DOHH2 (cell line): Measurements from ENCODE around the gene NBAS.

Source experiments
- H3F3A ChIP-seq: fragments of 200-600 bp; sonication (generic), shearing (Covaris generic); 2 replicates; pipeline ENCODE4 v1.6.0; 2016; ENCODE audit warnings: antibody characterized with exemption, mild to moderate bottlenecking; ENCODE audit not compliant: control insufficient read depth, insufficient read depth
- H3K27ac ChIP-seq: fragments of 200-600 bp; sonication (generic); 2 replicates; pipeline ENCODE4 v1.5.1; 2014; ENCODE audit warnings: low read depth, mild to moderate bottlenecking, low read length, moderate library complexity
- H3K27me3 ChIP-seq: fragments of 200-600 bp; sonication (generic); 2 replicates; pipeline ENCODE4 v1.6.1; 2014; ENCODE audit warnings: mild to moderate bottlenecking, low read length, mixed read lengths; ENCODE audit not compliant: control insufficient read depth
- H3K36me3 ChIP-seq: fragments of 200-600 bp; sonication (generic); 2 replicates; pipeline ENCODE4 v1.6.1; 2014; ENCODE audit warnings: mild to moderate bottlenecking, low read length, moderate library complexity, mixed read lengths; ENCODE audit not compliant: control insufficient read depth
- H3K4me1 ChIP-seq: fragments of 200-600 bp; sonication (generic); 2 replicates; pipeline ENCODE4 v1.6.1; 2014; ENCODE audit warnings: mild to moderate bottlenecking, low read length, mixed read lengths; ENCODE audit not compliant: control insufficient read depth
- H3K4me2 ChIP-seq: fragments of 200-600 bp; sonication (generic); 2 replicates; pipeline ENCODE4 v1.6.0; 2014; ENCODE audit warnings: mild to moderate bottlenecking, low read length, moderate library complexity
- H3K4me3 ChIP-seq: fragments of 200-600 bp; sonication (generic); 2 replicates; pipeline ENCODE4 v1.5.1; 2014; ENCODE audit warnings: mild to moderate bottlenecking, low read length, mixed read lengths
- H3K79me2 ChIP-seq: fragments of 200-600 bp; sonication (generic); 2 replicates; pipeline ENCODE4 v1.6.1; 2014; ENCODE audit warnings: mild to moderate bottlenecking, low read length, mixed read lengths; ENCODE audit not compliant: control insufficient read depth
- H3K9me2 ChIP-seq: fragments of 200-600 bp; sonication (generic); replicated peaks from 2 replicates; pipeline ENCODE4 v1.6.1; 2014; ENCODE audit warnings: mild to moderate bottlenecking, low read length, mixed read lengths; ENCODE audit not compliant: control insufficient read depth
- H3K9me3 ChIP-seq: fragments of 200-600 bp; sonication (generic); 2 replicates; pipeline ENCODE4 v1.6.1; 2014; ENCODE audit warnings: antibody characterized with exemption, low read length, mixed read lengths; ENCODE audit not compliant: control insufficient read depth, insufficient read depth
- H4K20me1 ChIP-seq: fragments of 200-600 bp; sonication (generic); 2 replicates; pipeline ENCODE4 v1.6.0; 2014; ENCODE audit warnings: low read depth, mild to moderate bottlenecking, antibody characterized with exemption, low read length, moderate library complexity; ENCODE audit not compliant: control insufficient read depth, insufficient read depth
- CTCF ChIP-seq: fragments of 200-600 bp; sonication (generic); IDR thresholded peaks from one replicate; pipeline ENCODE4 v1.5.1; 2014; ENCODE audit warnings: antibody characterized with exemption, mild to moderate bottlenecking, low read depth, low read length; ENCODE audit not compliant: poor library complexity, severe bottlenecking
- EZH2phosphoT487 ChIP-seq: fragments of 200-600 bp; sonication (generic); IDR thresholded peaks from 2 replicates; pipeline ENCODE4 v1.6.1; 2017; ENCODE audit warnings: borderline replicate concordance, mild to moderate bottlenecking, antibody characterized with exemption, low read length, moderate library complexity, mixed read lengths

NBAS gene

GRCh38 chr2:15205562-15205961 is 355.6 kb downstream of the NBAS start:
- H3F3A ChIP-seq, result no peaks in the 10 kb centered on the region
- H3K4me2 ChIP-seq, result no peak overlapping the region
- no peaks in the 10 kb centered on the region for H3K27me3 ChIP-seq
- TF ChIP-seq EZH2phosphoT487 (no peak), CTCF (no peak)
- no peak overlapping the region for H3K27ac ChIP-seq
- no peaks in the 10 kb centered on the region for H3K4me1 ChIP-seq
- H3K9me2 ChIP-seq, result no peaks in the 10 kb centered on the region
- H3K36me3 ChIP-seq, result no peaks in the 10 kb centered on the region
- H3K4me3 ChIP-seq, result no peak overlapping the region
- no peaks in the 10 kb centered on the region for H3K79me2 ChIP-seq
- no peaks in the 10 kb centered on the region for H3K9me3 ChIP-seq
- no peaks in the 10 kb centered on the region for H4K20me1 ChIP-seq

- Histone ChIP-seq H3K36me3 (no peaks in the 10 kb centered on the region), H3K4me2 (no peak overlapping the region), H3K9me2 (no peaks in the 10 kb centered on the region), H3K79me2 (no peaks in the 10 kb centered on the region), H3K9me3 (no peaks in the 10 kb centered on the region), H3K4me1 (no peaks in the 10 kb centered on the region), H3K4me3 (no peak overlapping the region), H3K27me3 (no peaks in the 10 kb centered on the region), H3F3A (no peaks in the 10 kb centered on the region), H4K20me1 (no peaks in the 10 kb centered on the region), H3K27ac (no peak overlapping the region)
- TF ChIP-seq EZH2phosphoT487 (no peak), CTCF (no peak)
Measured at GRCh38 chr2:15201009-15201408, 360.1 kb downstream of the NBAS start.

GRCh38 chr2:15200581-15200980 is 360.6 kb downstream of the NBAS start:
- Histone ChIP-seq H3K4me2 (no peak overlapping the region), H3K79me2 (no peaks in the 10 kb centered on the region), H3K9me3 (no peaks in the 10 kb centered on the region), H3K27me3 (no peaks in the 10 kb centered on the region), H4K20me1 (no peaks in the 10 kb centered on the region), H3K36me3 (no peaks in the 10 kb centered on the region), H3K27ac (no peak overlapping the region), H3K4me1 (no peaks in the 10 kb centered on the region), H3K9me2 (no peaks in the 10 kb centered on the region), H3K4me3 (no peak overlapping the region), H3F3A (no peaks in the 10 kb centered on the region)
- TF ChIP-seq EZH2phosphoT487 (no peak), CTCF (no peak)

- TF ChIP-seq EZH2phosphoT487 (no peak), CTCF (no peak)
- Histone ChIP-seq H3K9me3 (no peaks in the 10 kb centered on the region), H3K27me3 (no peaks in the 10 kb centered on the region), H3K4me2 (no peak overlapping the region), H3K9me2 (no peaks in the 10 kb centered on the region), H3K4me1 (no peaks in the 10 kb centered on the region), H3F3A (0 out of 2 replicates have a peak, but pooled peaks cover 3% of the 10 kb centered on the region), H3K79me2 (no peaks in the 10 kb centered on the region), H3K4me3 (no peak overlapping the region), H3K36me3 (no peaks in the 10 kb centered on the region), H4K20me1 (no peaks in the 10 kb centered on the region), H3K27ac (no peak overlapping the region)
Measured at GRCh38 chr2:15198051-15198450, 363.1 kb downstream of the NBAS start.
